SU-DHL-6 (cell line): Measurements from ENCODE around the gene PGF.

ENCODE experiments used
- H2AFZ ChIP-seq: fragments of 200-600 bp; sonication (generic); 2 replicates; pipeline ENCODE4 v1.6.1; 2014; ENCODE audit warnings: low read depth, mild to moderate bottlenecking, moderate library complexity, mixed read lengths, antibody characterized with exemption, low read length; ENCODE audit not compliant: severe bottlenecking
- H3F3A ChIP-seq: fragments of 200-600 bp; shearing (Covaris generic); 2 replicates; pipeline ENCODE4 v1.6.0; 2016; ENCODE audit warnings: antibody characterized with exemption, mild to moderate bottlenecking; ENCODE audit not compliant: insufficient read depth
- H3K27ac ChIP-seq: fragments of 200-600 bp; sonication (generic); 2 replicates; pipeline ENCODE4 v1.5.1; 2016; ENCODE audit warnings: low read depth, mild to moderate bottlenecking, low read length, moderate library complexity, mixed read lengths
- H3K27me3 ChIP-seq: fragments of 200-600 bp; sonication (generic), shearing (Covaris generic); 2 replicates; pipeline ENCODE4 v1.6.0; 2014; ENCODE audit warnings: mild to moderate bottlenecking, low read length
- H3K36me3 ChIP-seq: fragments of 200-600 bp; sonication (generic); 2 replicates; pipeline ENCODE4 v1.6.1; 2014; ENCODE audit warnings: mild to moderate bottlenecking, low read length, mixed read lengths
- H3K4me2 ChIP-seq: fragments of 300-600, 200-600 bp; shearing (Covaris generic), sonication (generic); 2 replicates; pipeline ENCODE4 v1.6.0; 2014; ENCODE audit warnings: low read length, low read depth, mild to moderate bottlenecking; ENCODE audit not compliant: poor library complexity, severe bottlenecking
- H3K4me3 ChIP-seq: fragments of 200-600 bp; sonication (generic); 2 replicates; pipeline ENCODE4 v1.5.1; 2014; ENCODE audit warnings: antibody characterized with exemption, low read length, mild to moderate bottlenecking, mixed read lengths; ENCODE audit not compliant: insufficient read depth, poor library complexity, severe bottlenecking
- H3K79me2 ChIP-seq: fragments of 200-600 bp; sonication (generic); 2 replicates; pipeline ENCODE4 v1.6.1; 2014; ENCODE audit warnings: mild to moderate bottlenecking, low read length, moderate library complexity; ENCODE audit not compliant: insufficient read depth
- H3K9ac ChIP-seq: fragments of 200-600 bp; sonication (generic); 2 replicates; pipeline ENCODE4 v1.7.0; 2014; ENCODE audit warnings: mild to moderate bottlenecking, low read length
- H3K9me2 ChIP-seq: fragments of 200-600 bp; sonication (generic); replicated peaks from 2 replicates; pipeline ENCODE4 v1.6.1; 2014; ENCODE audit warnings: low read length; ENCODE audit not compliant: insufficient read depth
- H3K9me3 ChIP-seq: fragments of 200-600 bp; sonication (generic); 2 replicates; pipeline ENCODE4 v1.6.1; 2014; ENCODE audit warnings: low read length, mixed read lengths; ENCODE audit not compliant: insufficient read depth
- H4K20me1 ChIP-seq: fragments of 200-600 bp; sonication (generic); 2 replicates; pipeline ENCODE4 v1.6.1; 2014; ENCODE audit warnings: low read depth, mild to moderate bottlenecking, antibody characterized with exemption, low read length, moderate library complexity, mixed read lengths
- CTCF ChIP-seq: fragments of 200-600 bp; sonication (generic); IDR thresholded peaks from one replicate; pipeline ENCODE4 v1.5.1; 2017; ENCODE audit warnings: antibody characterized with exemption, mild to moderate bottlenecking, low read length, moderate library complexity; ENCODE audit not compliant: insufficient read depth, poor library complexity, severe bottlenecking
- EZH2phosphoT487 ChIP-seq: fragments of 200-600 bp; sonication (generic), shearing (Covaris generic); conservative IDR thresholded peaks from 2 replicates; pipeline ENCODE4 v1.6.1; 2018; ENCODE audit warnings: mild to moderate bottlenecking, antibody characterized with exemption, low read length, moderate library complexity, mixed read lengths

Gene PGF

GRCh38 chr14:74913393-74913910 lies 41.9 kb downstream of the PGF start:
- Histone ChIP-seq H3K4me3 (no peak overlapping the region), H3K4me2 (no peak overlapping the region), H3K27ac (no peak overlapping the region), H3K27me3 (no peaks in the 10 kb centered on the region), H3F3A (no peaks in the 10 kb centered on the region), H4K20me1 (no peaks in the 10 kb centered on the region), H3K36me3 (no peaks in the 10 kb centered on the region), H3K9ac (no peak overlapping the region), H3K9me2 (no peaks in the 10 kb centered on the region), H2AFZ (no peak overlapping the region), H3K9me3 (no peaks in the 10 kb centered on the region), H3K79me2 (no peaks in the 10 kb centered on the region)
- TF ChIP-seq EZH2phosphoT487 (no peak), CTCF (no peak)

- Histone ChIP-seq H2AFZ (no peak overlapping the region), H3K9ac (no peak overlapping the region)
Measured at GRCh38 chr14:74912801-74913200, 42.6 kb downstream of the PGF start.

GRCh38 chr14:74912111-74912510 lies 43.3 kb downstream of the PGF start:
- H2AFZ ChIP-seq = no peak overlapping the region
- no peaks in the 10 kb centered on the region for H3K9me3 ChIP-seq
- no peak overlapping the region for H3K27ac ChIP-seq
- no peak overlapping the region for H3K4me3 ChIP-seq
- no peak overlapping the region for H3K9ac ChIP-seq
- TF ChIP-seq CTCF (no peak), EZH2phosphoT487 (no peak)
- H3K79me2 ChIP-seq = no peaks in the 10 kb centered on the region
- H3F3A ChIP-seq = no peaks in the 10 kb centered on the region
- no peaks in the 10 kb centered on the region for H3K9me2 ChIP-seq
- H3K4me2 ChIP-seq = no peak overlapping the region
- H3K27me3 ChIP-seq = no peaks in the 10 kb centered on the region
- H3K36me3 ChIP-seq = no peaks in the 10 kb centered on the region
- no peaks in the 10 kb centered on the region for H4K20me1 ChIP-seq

More at GRCh38 chr14:74912801-74913200, 42.6 kb downstream of the PGF start:
- no peaks in the 10 kb centered on the region for H3K79me2 ChIP-seq
- no peaks in the 10 kb centered on the region for H3K27me3 ChIP-seq
- H3K9me2 ChIP-seq = no peaks in the 10 kb centered on the region
- H3K4me2 ChIP-seq = no peak overlapping the region
- no peaks in the 10 kb centered on the region for H3F3A ChIP-seq
- TF ChIP-seq EZH2phosphoT487 = no peak
- no peak for TF ChIP-seq CTCF
- no peak overlapping the region for H3K4me3 ChIP-seq
- no peak overlapping the region for H3K27ac ChIP-seq
- no peaks in the 10 kb centered on the region for H3K36me3 ChIP-seq
- no peaks in the 10 kb centered on the region for H3K9me3 ChIP-seq
- H4K20me1 ChIP-seq = no peaks in the 10 kb centered on the region

- Histone ChIP-seq H3K36me3 (no peaks in the 10 kb centered on the region), H3K4me3 (no peak overlapping the region), H3K9me3 (no peaks in the 10 kb centered on the region), H3K79me2 (no peaks in the 10 kb centered on the region), H3K9me2 (no peaks in the 10 kb centered on the region), H3K27ac (no peak overlapping the region), H3K4me2 (no peak overlapping the region), H3K9ac (no peak overlapping the region), H3F3A (no peaks in the 10 kb centered on the region), H3K27me3 (no peaks in the 10 kb centered on the region), H2AFZ (no peak overlapping the region), H4K20me1 (no peaks in the 10 kb centered on the region)
- TF ChIP-seq EZH2phosphoT487 (no peak), CTCF (no peak)
Measured at GRCh38 chr14:74911704-74912103, 43.7 kb downstream of the PGF start.
